ENCODE measurements around the gene AQP3. TPM values are rescaled to one million over a fixed set of nuclear protein-coding genes. Genes with fewer than 3 reads are reported as not detected.

AQP3 gene
- total and polyA plus RNA-seq, 2 of the 8 experiments (the other 6 are each of a cell fraction or from before 2014, with no cell fraction given), result 2.6 to 7.6 TPM

DNA sequence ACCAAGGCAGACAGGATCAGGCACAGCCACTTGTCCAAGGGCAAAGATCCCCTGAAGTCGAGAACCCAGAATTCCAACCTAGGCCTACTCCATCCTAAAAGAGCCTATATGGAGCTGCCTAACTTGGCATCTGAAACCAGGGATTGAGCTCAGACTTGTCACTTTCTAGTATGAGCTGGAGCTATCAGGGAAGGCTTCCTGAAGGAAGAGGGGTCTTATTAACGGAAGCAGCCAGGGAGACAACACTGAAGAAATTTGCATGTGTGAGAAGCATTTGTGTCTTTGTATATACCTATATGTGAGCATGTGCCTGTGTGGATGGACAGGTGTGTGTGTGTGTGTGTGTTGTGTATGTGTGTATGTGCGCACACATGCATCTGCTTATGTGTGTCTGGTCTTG is 40.3 kb downstream of the AQP3 start:
- WGBS, 2 experiments (ENCODE audit: extremely low coverage in 1 of 2, insufficient coverage in 1 of 2, insufficient read length in 1 of 2, insufficient replicate concordance in 2 of 2, low coverage in 1 of 2, low lambda C conversion rate in 2 of 2, missing lambda C conversion rate in 1 of 2), result 94% methylated on average over 3 of the region's 3 CpGs; no CpG with 5 or more reads in 1 of the 2 experiments

More for the DNA sequence above, 40.3 kb downstream of the AQP3 start:
- Histone ChIP-seq H3K14ac (ENCODE audit: insufficient read length) (no peak overlapping the region), H2BK20ac (ENCODE audit: low read length) (no peak overlapping the region), H3K27me3 (replicated peaks in 1 of 4; ENCODE audit: control insufficient read depth in 3 of 4, extremely low read depth in 1 of 4, insufficient read depth in 3 of 4, low read length in 3 of 4) (no peaks in the 10 kb centered on the region), H2BK12ac (ENCODE audit: low read depth, low read length) (no peak overlapping the region), H3K4ac (replicated peaks; ENCODE audit: insufficient read length, low read depth, low read length) (no peak overlapping the region), H4K8ac (ENCODE audit: extremely low read depth, insufficient read depth, low read length) (no peak overlapping the region), H4K91ac (replicated peaks; ENCODE audit: insufficient read length, low read length) (no peak overlapping the region), H3K79me1 (ENCODE audit: low read depth, low read length) (no peaks in the 10 kb centered on the region), H3K23ac (ENCODE audit: insufficient read length) (no peak overlapping the region), H2BK15ac (ENCODE audit: low read length) (peak overlapping the region; percentile 12; the same call in 1 of the 2 replicates), H3K23me2 (ENCODE audit: low read depth, low read length) (no peaks in the 10 kb centered on the region), H3K27ac (ENCODE audit: low read depth, low read length) (no peak overlapping the region), H3K4me3 (ENCODE audit: extremely low read depth in 1 of 4, insufficient read depth in 2 of 4, low read depth in 3 of 4, low read length in 4 of 4) (no peak overlapping the region), H3K18ac (ENCODE audit: extremely low read depth, low read length) (no peak overlapping the region), H3K4me2 (ENCODE audit: insufficient read depth in 1 of 2, low read depth in 2 of 2, low read length in 2 of 2) (no peak overlapping the region), H2AFZ (ENCODE audit: low read length) (no peak overlapping the region), H2AK5ac (ENCODE audit: low read depth, low read length) (no peak overlapping the region), H3K36me3 (ENCODE audit: control insufficient read depth in 2 of 4, insufficient read depth in 4 of 4, low read length in 3 of 4) (no peaks in the 10 kb centered on the region), H3K56ac (replicated peaks; ENCODE audit: insufficient read length, low read depth, low read length) (no peak overlapping the region), H4K20me1 (replicated peaks in 1 of 2; ENCODE audit: control insufficient read depth in 1 of 2, insufficient read depth in 2 of 2, low read length in 2 of 2) (no peaks in the 10 kb centered on the region), H3K9ac (replicated peaks in 1 of 4; ENCODE audit: extremely low read depth in 1 of 4, low read depth in 3 of 4, low read length in 3 of 4) (no peak overlapping the region), H3K9me3 (ENCODE audit: insufficient read depth in 2 of 2, low read depth in 1 of 2, low read length in 1 of 2) (no peaks in the 10 kb centered on the region), H3K79me2 (ENCODE audit: control insufficient read depth in 1 of 2, insufficient read depth in 2 of 2, low read length in 2 of 2) (no peaks in the 10 kb centered on the region), H3K4me1 (replicated peaks in 1 of 4; ENCODE audit: control insufficient read depth in 3 of 4, insufficient read depth in 4 of 4, low read length in 3 of 4) (no peaks in the 10 kb centered on the region), H2BK5ac (ENCODE audit: low read depth, low read length) (no peak overlapping the region), H4K5ac (ENCODE audit: insufficient read length, low read depth, low read length) (no peak overlapping the region), H2BK120ac (replicated peaks; ENCODE audit: low read depth, low read length) (no peak overlapping the region)
- TF ChIP-seq JUN (IDR thresholded peaks at IDR 0.05; ENCODE audit: low read depth, low read length) (no peak), KDM1A (IDR thresholded peaks at IDR 0.05; ENCODE audit: borderline replicate concordance, low read length) (no peak), POLR2A (IDR thresholded peaks at IDR 0.05; ENCODE audit: control extremely low read depth in 1 of 2, low read depth in 2 of 2, low read length in 2 of 2) (no peak), TAF1 (IDR thresholded peaks at IDR 0.05; ENCODE audit: low read depth, low read length) (no peak), CBX8 (IDR thresholded peaks at IDR 0.05; ENCODE audit: borderline replicate concordance, low read depth, low read length) (no peak), CTBP2 (IDR thresholded peaks at IDR 0.05; ENCODE audit: borderline replicate concordance, insufficient read depth, insufficient read length, low read length) (no peak), TBP (IDR thresholded peaks at IDR 0.05; ENCODE audit: low read depth, low read length) (no peak), SIRT6 (IDR thresholded peaks at IDR 0.05; ENCODE audit: low read length) (no peak), HDAC6 (IDR thresholded peaks at IDR 0.05; ENCODE audit: low read depth, low read length) (no peak), JUND (IDR thresholded peaks at IDR 0.05; ENCODE audit: low read length) (no peak)
- FAIRE-seq (no peak), DNase-seq (ENCODE audit: low read depth in 1 of 2, low spot score in 2 of 2) (no peak)
- CTCF ChIA-PET (ENCODE audit: partially characterized antibody), result interaction anchor here (1.0 to 1.8 kb wide), 6 partner anchors 9 to 59 kb away, joined by 3 to 17 read pairs (median 6); no protein-coding TSS in a partner anchor
- POLR2A ChIA-PET (ENCODE audit: partially characterized antibody), result interaction anchor here (1.4 kb wide), 1 partner anchor 9 kb away, joined by 3 read pairs; no protein-coding TSS in a partner anchor
